ENCODE results near the gene ZNF683.

GRCh38 chr1:26323382-26323781 is 49.2 kb downstream of the ZNF683 start:
- TF ChIP-seq EZH2 (IDR thresholded peaks at IDR 0.05) (no peak), FOXP2 (optimal IDR thresholded peaks at IDR 0.05; ENCODE audit: control extremely low read depth, extremely low read length, insufficient read depth) (no peak), POLR2AphosphoS5 (IDR thresholded peaks at IDR 0.05; ENCODE audit: borderline replicate concordance, low read depth, low read length) (no peak)

All from SK-N-MC (cell line).